HG03520 (cell line): ENCODE results near the gene SBK2.

Experiments
- ATAC-seq: cut with Tn5 transposase; IDR thresholded peaks from one replicate; pipeline ENCODE4 v1.9.1; 2021; ENCODE audit warnings: mild to moderate bottlenecking, moderate library complexity; ENCODE audit not compliant: unreplicated experiment

The SBK2 gene

DNA sequence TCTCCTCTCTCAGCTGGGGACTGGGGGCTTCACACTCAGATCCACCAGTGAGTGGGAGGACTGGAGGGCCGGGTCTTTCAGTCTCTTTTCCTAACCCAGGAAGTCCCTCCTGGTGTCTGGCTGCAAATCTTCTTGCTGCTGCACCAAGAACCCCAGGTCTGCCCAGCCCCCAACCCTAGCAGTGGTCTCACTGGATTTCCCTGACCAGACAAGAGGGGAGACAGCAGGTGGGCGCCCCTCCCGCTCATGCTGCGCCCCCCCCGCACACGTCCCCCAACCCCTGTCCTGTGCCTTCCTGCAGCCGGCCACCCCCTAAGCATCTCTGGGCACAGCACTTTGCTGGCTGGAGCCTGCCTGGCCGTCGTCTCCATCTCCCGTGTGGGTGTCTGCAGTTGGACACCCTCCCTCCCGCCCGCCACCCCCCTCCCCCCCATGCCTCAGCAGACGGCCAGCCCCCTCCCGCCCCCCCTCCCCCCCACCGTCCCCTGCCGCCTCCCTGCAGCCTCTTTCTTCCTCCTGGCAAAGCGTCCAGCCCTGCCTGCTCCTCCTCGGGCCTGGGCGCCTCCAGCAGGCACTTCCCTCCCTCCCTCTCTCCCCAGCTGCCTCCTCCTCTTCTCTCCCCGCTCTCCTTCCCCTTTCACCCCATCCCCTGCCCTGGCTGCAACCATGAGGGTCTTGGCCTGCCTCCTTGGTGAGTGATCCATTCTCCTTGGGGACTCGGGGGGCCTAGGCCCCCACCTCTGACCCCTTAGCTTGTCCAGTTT lies 48.8 kb downstream of the SBK2 start, which contains the start of gene SSC5D:
Gene SSC5D (plus strand): TSS at position 513 of the 764 bp plus-strand sequence. CDS start 154 bp downstream, at position 667.
- no peak for ATAC-seq

- no peak for ATAC-seq
These were observed 49.7 kb downstream of the SBK2 start for GRCh38 chr19:55486971-55487923.

DNA sequence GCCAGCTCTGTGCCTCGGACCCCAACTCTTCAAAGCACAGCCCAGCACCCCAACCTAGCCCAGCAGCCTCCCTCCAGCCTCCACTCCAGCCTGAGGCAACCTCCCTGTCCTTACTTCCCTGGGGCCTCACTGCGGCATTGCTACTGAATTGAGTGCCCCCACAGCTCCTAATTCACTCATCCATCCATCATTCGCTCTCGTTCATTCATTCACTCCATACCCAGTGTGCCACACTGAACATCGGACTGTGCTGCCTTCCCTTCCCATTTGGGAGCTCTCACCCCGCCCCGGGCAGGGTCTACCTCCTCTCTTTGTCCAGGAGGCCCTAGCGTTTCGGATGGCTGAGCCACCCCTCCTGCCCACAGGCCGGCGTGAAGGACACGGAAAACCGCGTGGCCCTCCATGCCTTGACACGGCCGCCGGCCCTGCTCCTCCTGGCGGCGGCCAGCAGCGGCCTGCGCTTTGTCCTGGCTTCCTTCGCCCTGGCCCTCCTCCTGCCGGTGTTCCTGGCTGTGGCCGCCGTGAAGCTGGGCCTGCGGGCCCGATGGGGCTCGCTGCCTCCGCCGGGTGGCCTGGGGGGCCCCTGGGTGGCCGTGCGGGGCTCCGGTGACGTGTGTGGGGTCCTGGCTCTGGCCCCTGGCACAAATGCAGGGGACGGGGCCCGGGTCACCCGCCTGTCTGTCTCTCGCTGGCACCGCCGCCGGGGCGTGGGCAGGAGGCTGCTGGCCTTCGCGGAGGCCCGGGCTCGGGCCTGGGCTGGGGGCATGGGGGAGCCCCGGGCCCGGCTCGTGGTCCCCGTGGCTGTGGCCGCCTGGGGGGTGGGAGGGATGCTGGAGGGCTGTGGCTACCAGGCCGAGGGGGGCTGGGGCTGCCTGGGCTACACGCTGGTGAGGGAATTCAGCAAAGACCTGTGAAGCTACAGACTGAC lies 50.6 kb downstream of the SBK2 start:
- ATAC-seq: no peak

DNA sequence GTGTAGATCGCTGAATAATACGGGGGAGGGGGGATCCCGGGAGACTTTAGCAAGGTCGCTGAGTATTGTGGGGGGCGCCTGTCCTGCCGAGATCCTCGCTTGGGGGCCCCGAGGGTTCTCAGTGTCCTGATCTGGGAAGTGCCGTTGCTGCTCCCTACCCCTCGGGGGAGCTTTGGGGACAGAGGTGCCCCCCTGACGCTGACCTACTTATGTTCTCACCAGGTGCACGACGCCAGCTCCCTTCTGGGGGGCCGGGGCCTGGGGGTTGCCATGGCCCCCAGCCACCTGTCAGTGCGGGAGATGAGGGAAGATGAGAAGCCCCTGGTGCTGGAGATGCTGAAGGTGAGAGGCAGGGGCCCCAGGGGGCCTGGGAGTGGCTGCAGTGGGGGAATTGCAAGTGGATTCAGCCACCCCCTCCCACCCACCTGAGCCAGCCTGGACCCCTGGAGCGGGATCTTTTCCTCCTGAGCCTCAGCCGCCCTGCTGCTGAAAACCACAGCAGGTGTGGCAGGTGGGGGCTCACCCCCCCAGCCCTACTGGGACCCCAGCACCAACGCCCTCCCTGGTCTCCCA lies 51.4 kb downstream of the SBK2 start:
- ATAC-seq: no peak

GRCh38 chr19:55484593-55485438 lies 52.1 kb downstream of the SBK2 start, which contains the start of gene NAT14:
TSS of gene NAT14 (plus strand) at chr19:55485188. CDS start at chr19:55485709, 521 bp downstream.
- ATAC-seq: no peak

- ATAC-seq: no peak
These were observed 53.0 kb downstream of the SBK2 start for GRCh38 chr19:55483706-55484592.

DNA sequence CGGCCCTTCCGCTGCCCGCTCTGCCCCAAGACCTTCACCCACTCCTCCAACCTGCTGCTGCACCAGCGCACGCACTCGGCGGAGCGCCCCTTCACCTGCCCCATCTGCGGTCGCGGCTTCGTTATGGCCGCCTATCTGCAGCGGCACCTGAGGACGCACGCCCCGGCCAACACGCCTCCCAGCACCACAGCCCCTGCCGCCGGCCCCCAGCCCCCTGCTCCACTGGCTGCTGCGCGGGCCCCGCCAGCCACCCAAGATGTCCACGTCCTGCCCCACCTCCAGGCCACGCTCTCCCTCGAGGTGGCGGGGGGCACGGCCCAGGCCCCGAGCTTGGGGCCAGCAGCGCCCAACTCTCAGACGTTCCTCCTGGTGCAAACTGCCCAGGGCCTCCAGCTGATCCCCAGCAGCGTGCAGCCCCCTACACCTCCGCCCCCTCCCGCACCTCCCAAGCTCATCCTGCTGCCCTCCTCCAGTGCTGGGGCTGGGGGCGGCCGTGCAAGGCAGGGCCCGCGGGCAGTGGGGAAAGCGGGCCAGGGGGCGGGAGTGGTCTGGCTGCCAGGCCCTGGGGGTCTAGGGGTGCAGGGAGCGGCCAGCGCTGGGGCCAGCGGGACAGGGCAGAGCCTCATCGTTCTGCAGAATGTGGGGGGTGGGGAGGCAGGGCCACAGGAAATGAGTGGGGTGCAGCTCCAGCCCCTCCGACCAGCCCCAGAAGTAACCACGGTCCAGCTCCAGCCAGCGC lies 53.8 kb downstream of the SBK2 start:
- ATAC-seq: no peak

GRCh38 chr19:55482156-55482961 lies 54.6 kb downstream of the SBK2 start:
- no peak for ATAC-seq

DNA sequence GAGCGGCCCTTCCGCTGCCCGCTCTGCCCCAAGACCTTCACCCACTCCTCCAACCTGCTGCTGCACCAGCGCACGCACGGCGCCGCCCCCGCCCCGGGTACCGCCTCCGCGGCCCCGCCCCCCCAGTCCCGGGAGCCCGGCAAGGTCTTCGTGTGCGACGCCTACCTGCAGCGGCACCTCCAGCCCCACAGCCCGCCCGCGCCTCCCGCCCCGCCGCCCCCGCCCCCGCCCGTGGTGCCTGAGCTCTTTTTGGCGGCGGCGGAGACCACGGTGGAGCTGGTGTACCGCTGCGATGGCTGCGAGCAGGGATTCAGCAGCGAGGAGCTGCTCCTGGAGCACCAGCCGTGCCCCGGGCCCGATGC lies 55.2 kb downstream of the SBK2 start:
- ATAC-seq: no peak

DNA sequence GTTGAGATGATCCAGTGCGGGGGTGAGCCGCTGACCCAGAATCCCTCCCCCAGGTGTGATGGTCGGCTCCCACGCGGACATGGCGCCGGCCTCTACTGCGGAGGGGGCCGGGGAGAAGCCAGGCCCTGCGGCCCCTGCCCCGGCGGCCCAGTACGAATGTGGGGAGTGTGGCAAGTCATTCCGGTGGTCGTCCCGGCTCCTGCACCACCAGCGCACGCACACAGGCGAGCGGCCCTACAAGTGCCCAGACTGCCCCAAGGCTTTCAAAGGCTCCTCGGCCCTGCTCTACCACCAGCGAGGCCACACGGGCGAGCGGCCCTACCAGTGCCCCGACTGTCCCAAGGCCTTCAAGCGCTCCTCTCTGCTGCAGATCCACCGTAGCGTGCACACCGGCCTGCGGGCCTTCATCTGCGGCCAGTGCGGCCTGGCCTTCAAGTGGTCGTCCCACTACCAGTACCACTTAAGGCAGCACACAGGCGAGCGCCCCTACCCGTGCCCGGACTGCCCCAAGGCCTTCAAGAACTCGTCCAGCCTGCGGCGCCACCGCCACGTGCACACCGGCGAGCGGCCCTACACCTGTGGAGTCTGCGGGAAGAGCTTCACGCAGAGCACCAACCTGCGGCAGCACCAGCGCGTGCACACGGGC lies 55.7 kb downstream of the SBK2 start:
- ATAC-seq: no peak

DNA sequence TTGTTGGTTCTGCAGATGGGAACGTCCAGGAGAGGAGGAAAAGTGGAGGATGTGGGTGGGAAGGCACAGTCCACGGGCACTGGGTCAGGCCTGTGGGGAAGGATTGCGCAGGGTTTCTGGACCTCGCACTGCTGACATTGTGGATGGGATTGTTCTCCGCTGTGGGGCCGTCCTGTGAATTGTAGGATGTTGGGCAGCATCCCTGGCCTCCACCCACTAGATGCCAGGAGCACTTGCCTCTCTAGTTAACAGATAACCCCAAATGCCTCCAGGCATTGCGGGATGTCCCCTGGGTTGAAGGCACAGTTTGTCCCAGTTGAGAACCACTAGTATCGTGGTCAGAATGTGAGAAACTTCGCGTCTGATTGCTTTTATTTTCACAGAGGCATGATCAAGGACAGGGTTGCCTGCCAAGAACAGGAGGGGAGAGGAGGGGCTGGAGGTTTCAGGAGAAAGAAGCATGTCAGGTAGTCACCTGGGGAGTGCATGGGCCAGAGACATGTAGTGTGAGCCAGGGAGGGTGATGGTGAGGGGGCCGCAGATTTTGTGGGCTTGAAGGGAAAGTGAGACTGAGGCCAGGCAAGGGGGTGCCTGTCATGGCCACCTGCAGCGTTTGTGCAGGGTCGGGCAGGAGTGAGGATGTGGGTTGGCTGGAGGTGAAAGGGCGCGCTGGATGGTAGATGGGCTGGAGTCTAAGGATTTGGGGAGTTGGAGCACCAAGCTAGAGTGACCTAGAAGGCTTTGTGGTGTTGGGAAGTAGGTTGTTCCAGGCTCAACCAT lies 57.3 kb downstream of the SBK2 start:
- ATAC-seq: no peak

GRCh38 chr19:55479045-55479444 lies 57.9 kb downstream of the SBK2 start:
- no peak for ATAC-seq
